Mammary epithelial cell (primary cell): ENCODE measurements around the gene PHYKPL.
"Not testable (repeated sequence)": the region's sequence is repeated elsewhere in the genome, so short reads cannot be mapped to it uniquely, and the experiment has no call there.

Source experiments
- CTCF ChIP-seq, 2 donors: IDR thresholded peaks in 1 of 2; conservative IDR thresholded peaks in 1 of 2; 2 replicates each; pipeline ENCODE4 v1.5.1; 2011 to 2012; ENCODE audit warnings: inconsistent platforms in 2 of 2, low read length in 2 of 2, mild to moderate bottlenecking in 2 of 2, control low read depth in 1 of 2, low read depth in 1 of 2; ENCODE audit not compliant: insufficient read depth in 1 of 2; ENCODE audit errors: extremely low read depth in 1 of 2
- EZH2 ChIP-seq: IDR thresholded peaks from 2 replicates; pipeline ENCODE4 v1.6.1; 2012; ENCODE audit warnings: low read length, inconsistent platforms, borderline replicate concordance

GRCh38 chr5:178198151-178198550 is 34.5 kb downstream of the PHYKPL start:
- TF ChIP-seq CTCF (conservative IDR thresholded peaks at IDR 0.05 in 1 of 2, IDR thresholded peaks at IDR 0.05 in 1 of 2; ENCODE audit: extremely low read depth in 1 of 2, insufficient read depth in 1 of 2, low read depth in 1 of 2, low read length in 2 of 2); EZH2: not testable (repeated sequence)
